HEK293 (cell line): ENCODE data around the gene IGF1R.

Source experiments
- CTCF ChIP-seq: fragments of 450-650 bp; formaldehyde crosslinking; IDR thresholded peaks from 2 replicates; pipeline ENCODE4 v1.5.1; 2016; ENCODE audit warnings: missing biosample characterization, missing genetic modification characterization
- ZNF324 ChIP-seq: fragments of 450-650 bp; formaldehyde crosslinking; IDR thresholded peaks from 2 replicates; pipeline ENCODE4 v1.5.1; 2016; ENCODE audit warnings: missing biosample characterization, missing genetic modification characterization
- ZNF792 ChIP-seq: fragments of 450-650 bp; formaldehyde crosslinking; IDR thresholded peaks from 2 replicates; pipeline ENCODE4 v1.5.1; 2016; ENCODE audit warnings: missing biosample characterization, missing genetic modification characterization
- TF ChIP-seq, protein P1 (sequence below): fragments of 450-650 bp; formaldehyde crosslinking; IDR thresholded peaks from 2 replicates; pipeline ENCODE4 v1.5.1; 2017; ENCODE audit warnings: missing biosample characterization, mild to moderate bottlenecking, missing genetic modification characterization, moderate library complexity

- TF ChIP-seq CTCF (tag by site-specific recombination) (no peak), ZNF324 (tag by site-specific recombination) (no peak), ZNF792 (tag by site-specific recombination) (no peak)
- TF ChIP-seq, protein P1, sequence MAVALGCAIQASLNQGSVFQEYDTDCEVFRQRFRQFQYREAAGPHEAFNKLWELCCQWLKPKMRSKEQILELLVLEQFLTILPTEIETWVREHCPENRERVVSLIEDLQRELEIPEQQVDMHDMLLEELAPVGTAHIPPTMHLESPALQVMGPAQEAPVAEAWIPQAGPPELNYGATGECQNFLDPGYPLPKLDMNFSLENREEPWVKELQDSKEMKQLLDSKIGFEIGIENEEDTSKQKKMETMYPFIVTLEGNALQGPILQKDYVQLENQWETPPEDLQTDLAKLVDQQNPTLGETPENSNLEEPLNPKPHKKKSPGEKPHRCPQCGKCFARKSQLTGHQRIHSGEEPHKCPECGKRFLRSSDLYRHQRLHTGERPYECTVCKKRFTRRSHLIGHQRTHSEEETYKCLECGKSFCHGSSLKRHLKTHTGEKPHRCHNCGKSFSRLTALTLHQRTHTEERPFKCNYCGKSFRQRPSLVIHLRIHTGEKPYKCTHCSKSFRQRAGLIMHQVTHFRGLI, result no peak
Measured at GRCh38 chr15:98735304-98735703, 87.0 kb downstream of the IGF1R start.
